HepG2 (cell line): ENCODE measurements around the gene IFI35. TPM values are rescaled to one million over a fixed set of nuclear protein-coding genes. Genes with fewer than 3 reads are reported as not detected.

Experiments used
- ARNT ChIP-seq: fragments of 450-650 bp; IDR thresholded peaks from 2 replicates; pipeline ENCODE4 v1.6.1; 2017
- BRCA1 ChIP-seq: sonication (generic); formaldehyde crosslinking; IDR thresholded peaks from 2 replicates; pipeline ENCODE4 v1.4.0; 2020; ENCODE audit warnings: missing genetic modification reagents
- IRF2 ChIP-seq: IDR thresholded peaks from 2 replicates; pipeline ENCODE4 v1.6.1; 2018; ENCODE audit warnings: missing genetic modification reagents, missing compliant biosample characterization
- KDM6A ChIP-seq: IDR thresholded peaks from 2 replicates; pipeline ENCODE4 v1.6.1; 2016; ENCODE audit warnings: low read depth
- PHF8 ChIP-seq: sonication (generic); formaldehyde crosslinking; IDR thresholded peaks from 2 replicates; pipeline ENCODE4 v1.5.0; 2020; ENCODE audit warnings: missing genetic modification reagents
- RBM22 ChIP-seq: fragments of 200-400 bp; formaldehyde crosslinking; optimal IDR thresholded peaks from 2 replicates; pipeline ENCODE3; 2017; ENCODE audit warnings: mild to moderate bottlenecking, low read length, moderate library complexity
- SP4 ChIP-seq: sonication (generic); formaldehyde crosslinking; IDR thresholded peaks from 2 replicates; pipeline ENCODE4 v1.8.1; 2023; ENCODE audit warnings: mild to moderate bottlenecking, missing genetic modification reagents
- SSRP1 ChIP-seq: IDR thresholded peaks from 2 replicates; pipeline ENCODE4 v1.6.1; 2016; ENCODE audit warnings: control low read depth
- ZBTB20 ChIP-seq: sonication (generic); formaldehyde crosslinking; IDR thresholded peaks from 2 replicates; pipeline ENCODE4 v1.8.1; 2023; ENCODE audit warnings: missing genetic modification reagents, low read depth, mild to moderate bottlenecking, borderline replicate concordance
- ZFX ChIP-seq: sonication (generic); formaldehyde crosslinking; IDR thresholded peaks from 2 replicates; pipeline ENCODE4 v1.4.0; 2020; ENCODE audit warnings: mild to moderate bottlenecking, low read depth, missing genetic modification reagents, moderate library complexity
- ZMAT3 ChIP-seq: sonication (generic); formaldehyde crosslinking; conservative IDR thresholded peaks from 2 replicates; pipeline ENCODE4 v1.7.0; 2021; ENCODE audit warnings: missing genetic modification reagents
- ZMYM2 ChIP-seq: sonication (generic); formaldehyde crosslinking; IDR thresholded peaks from 2 replicates; pipeline ENCODE4 v1.8.0; 2022; ENCODE audit warnings: mild to moderate bottlenecking, missing genetic modification reagents
- ZNF143 ChIP-seq: sonication (generic); formaldehyde crosslinking; IDR thresholded peaks from 2 replicates; pipeline ENCODE4 v1.4.0; 2020; ENCODE audit warnings: missing genetic modification reagents
- ZNF354B ChIP-seq: sonication (generic); formaldehyde crosslinking; IDR thresholded peaks from 2 replicates; pipeline ENCODE4 v1.8.0; 2022; ENCODE audit warnings: mild to moderate bottlenecking, missing genetic modification reagents
- ZNF772 ChIP-seq: sonication (generic); formaldehyde crosslinking; IDR thresholded peaks from 2 replicates; pipeline ENCODE4 v1.5.0; 2020; ENCODE audit warnings: mild to moderate bottlenecking, missing genetic modification reagents
- polyA plus RNA-seq, 8 experiments: library from polyadenylated mRNA; depleted of rRNA in 3 of 8; stranded (reverse) in 7 of 8; unstranded in 1 of 8; fragments of >200 nt; fragmentation: Illumina TruSeq in 4 of 8; extraction: Trizol in 4 of 8; gene quantifications; 2 replicates each; pipeline versions ENCODE4 v1.2.1 to v1.2.3, GENCODE V29; 2011 to 2016; ENCODE audit warnings: low read depth in 4 of 8, missing spikeins in 1 of 8, mixed read lengths in 1 of 8; ENCODE audit not compliant: insufficient read depth in 1 of 8
- total RNA-seq, 5 experiments: library from RNA; depleted of rRNA; stranded (reverse); fragments of >200 nt; fragmentation: Illumina TruSeq; extraction: Trizol; gene quantifications; 2 replicates each; pipeline ENCODE4 v1.2.3, GENCODE V29; 2016; ENCODE audit warnings: low read depth in 1 of 5
- TF ChIP-seq, protein P1 (sequence below): sonication (generic); formaldehyde crosslinking; IDR thresholded peaks from 2 replicates; pipeline ENCODE4 v1.4.0; 2020; ENCODE audit warnings: missing genetic modification reagents
- TF ChIP-seq, protein P2 (sequence below): sonication (generic); formaldehyde crosslinking; IDR thresholded peaks from 2 replicates; pipeline ENCODE4 v1.9.0; 2022; ENCODE audit warnings: low read depth, missing genetic modification reagents
- TF ChIP-seq, protein P3 (sequence below): sonication (generic); formaldehyde crosslinking; IDR thresholded peaks from 2 replicates; pipeline ENCODE4 v1.4.0; 2020; ENCODE audit warnings: missing genetic modification reagents, borderline replicate concordance
- TF ChIP-seq, protein P4 (sequence below): sonication (generic); formaldehyde crosslinking; IDR thresholded peaks from 2 replicates; pipeline ENCODE4 v1.5.0; 2020; ENCODE audit warnings: missing genetic modification reagents

The IFI35 gene
- total and polyA plus RNA-seq, 2 of the 13 experiments (the other 11 are each of a cell fraction or from before 2014, with no cell fraction given), result 28.9 to 38.1 TPM

DNA sequence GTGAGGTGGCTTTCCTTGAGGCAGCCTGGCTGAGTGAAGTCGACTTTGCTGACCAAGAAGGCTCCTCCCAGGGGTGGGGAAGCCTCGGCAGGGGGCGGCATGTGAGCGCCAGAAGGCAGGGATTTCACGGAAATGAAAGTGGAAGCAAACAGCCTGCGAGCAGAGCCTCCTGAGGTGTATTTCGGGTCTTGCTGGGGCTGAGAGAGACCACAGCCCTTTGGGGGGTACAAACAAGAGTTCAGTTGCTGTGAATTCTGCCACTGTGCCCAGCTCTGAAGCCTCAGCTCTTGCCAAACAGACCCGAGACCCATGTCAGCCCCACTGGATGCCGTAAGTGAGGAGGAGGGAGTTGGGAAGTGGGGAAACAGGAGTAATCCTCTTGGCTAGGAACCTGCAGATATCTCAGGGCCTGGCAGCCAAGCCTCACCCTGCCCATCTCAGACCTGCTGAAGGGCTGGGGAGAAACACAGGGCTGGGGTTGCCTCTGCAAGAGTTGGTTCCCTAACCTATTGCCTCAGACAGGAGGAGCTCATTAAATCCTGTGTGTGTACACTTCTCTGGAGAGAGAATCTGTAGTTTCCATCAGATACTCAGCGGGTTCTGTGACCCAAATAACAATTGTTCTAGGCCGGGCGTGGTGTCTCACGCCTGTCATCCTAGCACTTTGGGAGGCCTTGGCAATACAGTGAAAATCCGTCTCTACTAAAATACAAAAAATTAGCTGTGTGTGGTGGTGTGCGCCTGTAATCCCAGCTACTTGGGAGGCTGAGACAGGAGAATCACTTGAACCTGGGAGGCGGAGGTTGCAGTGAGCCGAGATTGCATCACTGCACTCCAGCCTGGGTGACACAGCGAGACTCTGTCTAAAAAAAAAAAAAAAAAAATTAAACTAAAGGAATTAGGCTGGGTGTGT is at the start of gene IFI35 (continued):
- TF ChIP-seq, protein P1, sequence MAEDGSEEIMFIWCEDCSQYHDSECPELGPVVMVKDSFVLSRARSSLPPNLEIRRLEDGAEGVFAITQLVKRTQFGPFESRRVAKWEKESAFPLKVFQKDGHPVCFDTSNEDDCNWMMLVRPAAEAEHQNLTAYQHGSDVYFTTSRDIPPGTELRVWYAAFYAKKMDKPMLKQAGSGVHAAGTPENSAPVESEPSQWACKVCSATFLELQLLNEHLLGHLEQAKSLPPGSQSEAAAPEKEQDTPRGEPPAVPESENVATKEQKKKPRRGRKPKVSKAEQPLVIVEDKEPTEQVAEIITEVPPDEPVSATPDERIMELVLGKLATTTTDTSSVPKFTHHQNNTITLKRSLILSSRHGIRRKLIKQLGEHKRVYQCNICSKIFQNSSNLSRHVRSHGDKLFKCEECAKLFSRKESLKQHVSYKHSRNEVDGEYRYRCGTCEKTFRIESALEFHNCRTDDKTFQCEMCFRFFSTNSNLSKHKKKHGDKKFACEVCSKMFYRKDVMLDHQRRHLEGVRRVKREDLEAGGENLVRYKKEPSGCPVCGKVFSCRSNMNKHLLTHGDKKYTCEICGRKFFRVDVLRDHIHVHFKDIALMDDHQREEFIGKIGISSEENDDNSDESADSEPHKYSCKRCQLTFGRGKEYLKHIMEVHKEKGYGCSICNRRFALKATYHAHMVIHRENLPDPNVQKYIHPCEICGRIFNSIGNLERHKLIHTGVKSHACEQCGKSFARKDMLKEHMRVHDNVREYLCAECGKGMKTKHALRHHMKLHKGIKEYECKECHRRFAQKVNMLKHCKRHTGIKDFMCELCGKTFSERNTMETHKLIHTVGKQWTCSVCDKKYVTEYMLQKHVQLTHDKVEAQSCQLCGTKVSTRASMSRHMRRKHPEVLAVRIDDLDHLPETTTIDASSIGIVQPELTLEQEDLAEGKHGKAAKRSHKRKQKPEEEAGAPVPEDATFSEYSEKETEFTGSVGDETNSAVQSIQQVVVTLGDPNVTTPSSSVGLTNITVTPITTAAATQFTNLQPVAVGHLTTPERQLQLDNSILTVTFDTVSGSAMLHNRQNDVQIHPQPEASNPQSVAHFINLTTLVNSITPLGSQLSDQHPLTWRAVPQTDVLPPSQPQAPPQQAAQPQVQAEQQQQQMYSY (CRISPR knock-in tag), result 0 out of 2 replicates have a peak, but pooled peaks have one; percentile 28
- TF ChIP-seq PHF8 (CRISPR knock-in tag) (peak; percentile 60), SSRP1 (no peak), ARNT (no peak), KDM6A (no peak), ZMAT3 (0 out of 2 replicates have a peak, but pooled peaks have one; percentile 23), ZBTB20 (CRISPR knock-in tag) (peak; percentile 74; the same call in 1 of the 2 replicates), RBM22 (no peak), ZFX (peak; percentile 64), ZNF143 (0 out of 2 replicates have a peak, but pooled peaks have one; percentile 29), ZNF354B (no peak), IRF2 (CRISPR knock-in tag) (peak; percentile 100), ZMYM2 (CRISPR knock-in tag) (0 out of 2 replicates have a peak, but pooled peaks have one; percentile 19), SP4 (CRISPR knock-in tag) (peak; percentile 77; the same call in 1 of the 2 replicates), BRCA1 (CRISPR knock-in tag) (0 out of 2 replicates have a peak, but pooled peaks have one; percentile 71), ZNF772 (CRISPR knock-in tag) (peak; percentile 69; the same call in 1 of the 2 replicates)
- TF ChIP-seq, protein P2, sequence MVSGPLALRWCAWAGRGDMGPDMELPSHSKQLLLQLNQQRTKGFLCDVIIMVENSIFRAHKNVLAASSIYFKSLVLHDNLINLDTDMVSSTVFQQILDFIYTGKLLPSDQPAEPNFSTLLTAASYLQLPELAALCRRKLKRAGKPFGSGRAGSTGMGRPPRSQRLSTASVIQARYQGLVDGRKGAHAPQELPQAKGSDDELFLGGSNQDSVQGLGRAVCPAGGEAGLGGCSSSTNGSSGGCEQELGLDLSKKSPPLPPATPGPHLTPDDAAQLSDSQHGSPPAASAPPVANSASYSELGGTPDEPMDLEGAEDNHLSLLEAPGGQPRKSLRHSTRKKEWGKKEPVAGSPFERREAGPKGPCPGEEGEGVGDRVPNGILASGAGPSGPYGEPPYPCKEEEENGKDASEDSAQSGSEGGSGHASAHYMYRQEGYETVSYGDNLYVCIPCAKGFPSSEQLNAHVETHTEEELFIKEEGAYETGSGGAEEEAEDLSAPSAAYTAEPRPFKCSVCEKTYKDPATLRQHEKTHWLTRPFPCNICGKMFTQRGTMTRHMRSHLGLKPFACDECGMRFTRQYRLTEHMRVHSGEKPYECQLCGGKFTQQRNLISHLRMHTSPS (CRISPR knock-in tag), result no peak
- TF ChIP-seq, protein P3, sequence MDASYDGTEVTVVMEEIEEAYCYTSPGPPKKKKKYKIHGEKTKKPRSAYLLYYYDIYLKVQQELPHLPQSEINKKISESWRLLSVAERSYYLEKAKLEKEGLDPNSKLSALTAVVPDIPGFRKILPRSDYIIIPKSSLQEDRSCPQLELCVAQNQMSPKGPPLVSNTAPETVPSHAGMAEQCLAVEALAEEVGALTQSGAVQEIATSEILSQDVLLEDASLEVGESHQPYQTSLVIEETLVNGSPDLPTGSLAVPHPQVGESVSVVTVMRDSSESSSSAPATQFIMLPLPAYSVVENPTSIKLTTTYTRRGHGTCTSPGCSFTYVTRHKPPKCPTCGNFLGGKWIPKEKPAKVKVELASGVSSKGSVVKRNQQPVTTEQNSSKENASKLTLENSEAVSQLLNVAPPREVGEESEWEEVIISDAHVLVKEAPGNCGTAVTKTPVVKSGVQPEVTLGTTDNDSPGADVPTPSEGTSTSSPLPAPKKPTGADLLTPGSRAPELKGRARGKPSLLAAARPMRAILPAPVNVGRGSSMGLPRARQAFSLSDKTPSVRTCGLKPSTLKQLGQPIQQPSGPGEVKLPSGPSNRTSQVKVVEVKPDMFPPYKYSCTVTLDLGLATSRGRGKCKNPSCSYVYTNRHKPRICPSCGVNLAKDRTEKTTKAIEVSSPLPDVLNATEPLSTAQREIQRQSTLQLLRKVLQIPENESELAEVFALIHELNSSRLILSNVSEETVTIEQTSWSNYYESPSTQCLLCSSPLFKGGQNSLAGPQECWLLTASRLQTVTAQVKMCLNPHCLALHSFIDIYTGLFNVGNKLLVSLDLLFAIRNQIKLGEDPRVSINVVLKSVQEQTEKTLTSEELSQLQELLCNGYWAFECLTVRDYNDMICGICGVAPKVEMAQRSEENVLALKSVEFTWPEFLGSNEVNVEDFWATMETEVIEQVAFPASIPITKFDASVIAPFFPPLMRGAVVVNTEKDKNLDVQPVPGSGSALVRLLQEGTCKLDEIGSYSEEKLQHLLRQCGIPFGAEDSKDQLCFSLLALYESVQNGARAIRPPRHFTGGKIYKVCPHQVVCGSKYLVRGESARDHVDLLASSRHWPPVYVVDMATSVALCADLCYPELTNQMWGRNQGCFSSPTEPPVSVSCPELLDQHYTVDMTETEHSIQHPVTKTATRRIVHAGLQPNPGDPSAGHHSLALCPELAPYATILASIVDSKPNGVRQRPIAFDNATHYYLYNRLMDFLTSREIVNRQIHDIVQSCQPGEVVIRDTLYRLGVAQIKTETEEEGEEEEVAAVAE (CRISPR knock-in tag), result peak; percentile 51; the same call in 1 of the 2 replicates
- TF ChIP-seq, protein P4, sequence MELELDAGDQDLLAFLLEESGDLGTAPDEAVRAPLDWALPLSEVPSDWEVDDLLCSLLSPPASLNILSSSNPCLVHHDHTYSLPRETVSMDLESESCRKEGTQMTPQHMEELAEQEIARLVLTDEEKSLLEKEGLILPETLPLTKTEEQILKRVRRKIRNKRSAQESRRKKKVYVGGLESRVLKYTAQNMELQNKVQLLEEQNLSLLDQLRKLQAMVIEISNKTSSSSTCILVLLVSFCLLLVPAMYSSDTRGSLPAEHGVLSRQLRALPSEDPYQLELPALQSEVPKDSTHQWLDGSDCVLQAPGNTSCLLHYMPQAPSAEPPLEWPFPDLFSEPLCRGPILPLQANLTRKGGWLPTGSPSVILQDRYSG (CRISPR knock-in tag), result 0 out of 2 replicates have a peak, but pooled peaks have one; percentile 24
